ENCODE results near the gene CFAP77.

CFAP77 gene

GRCh38 chr9:132409828-132410528, at the start of gene CFAP77:
CFAP77 (plus strand) TSS chr9:132410211; CDS start chr9:132410272, 61 bp downstream.
- TF ChIP-seq CTCF (IDR thresholded peaks at IDR 0.05): no peak
- TF ChIP-seq ZFX (IDR thresholded peaks at IDR 0.05; ENCODE audit: borderline replicate concordance): no peak
- no peak within 1 kb of the TSS for H3K27ac ChIP-seq

- no peak overlapping the region for H3K27ac ChIP-seq
- TF ChIP-seq ZFX (IDR thresholded peaks at IDR 0.05; ENCODE audit: borderline replicate concordance) (no peak), CTCF (IDR thresholded peaks at IDR 0.05) (no peak)
These were observed 45.9 kb upstream of the CFAP77 start for GRCh38 chr9:132364068-132364467.

- H3K27ac ChIP-seq: no peak overlapping the region
- no peak for TF ChIP-seq ZFX (IDR thresholded peaks at IDR 0.05; ENCODE audit: borderline replicate concordance)
- TF ChIP-seq CTCF (IDR thresholded peaks at IDR 0.05): no peak
These were observed 44.0 kb upstream of the CFAP77 start for GRCh38 chr9:132365986-132366385.

- no peak overlapping the region for H3K27ac ChIP-seq
- no peak for TF ChIP-seq ZFX (IDR thresholded peaks at IDR 0.05; ENCODE audit: borderline replicate concordance)
- TF ChIP-seq CTCF (IDR thresholded peaks at IDR 0.05): no peak
These were observed 43.5 kb upstream of the CFAP77 start for GRCh38 chr9:132366481-132366880.

- H3K27ac ChIP-seq: no peak overlapping the region
- TF ChIP-seq CTCF (IDR thresholded peaks at IDR 0.05): no peak
- no peak for TF ChIP-seq ZFX (IDR thresholded peaks at IDR 0.05; ENCODE audit: borderline replicate concordance)
These were observed 42.2 kb upstream of the CFAP77 start for GRCh38 chr9:132367613-132368313.

- TF ChIP-seq ZFX (IDR thresholded peaks at IDR 0.05; ENCODE audit: borderline replicate concordance) (no peak), CTCF (IDR thresholded peaks at IDR 0.05) (no peak)
- H3K27ac ChIP-seq: no peak overlapping the region
These were observed 40.6 kb upstream of the CFAP77 start for GRCh38 chr9:132369421-132369820.

- TF ChIP-seq CTCF (IDR thresholded peaks at IDR 0.05) (no peak), ZFX (IDR thresholded peaks at IDR 0.05; ENCODE audit: borderline replicate concordance) (no peak)
- no peak overlapping the region for H3K27ac ChIP-seq
These were observed 39.4 kb upstream of the CFAP77 start for GRCh38 chr9:132370592-132370991.

Data from 22Rv1 (cell line).